HPDE6-E6E7 (cell line): ENCODE results near the gene MAPRE3.

Experiments used
- DNase-seq: peaks from one replicate; pipeline ENCODE4 v3.0.0; 2011; ENCODE audit warnings: missing footprints; ENCODE audit errors: extremely low spot score

The MAPRE3 gene

GRCh38 chr2:27040282-27040681, 69.8 kb downstream of the MAPRE3 start:
- DNase-seq = no peak

DNA sequence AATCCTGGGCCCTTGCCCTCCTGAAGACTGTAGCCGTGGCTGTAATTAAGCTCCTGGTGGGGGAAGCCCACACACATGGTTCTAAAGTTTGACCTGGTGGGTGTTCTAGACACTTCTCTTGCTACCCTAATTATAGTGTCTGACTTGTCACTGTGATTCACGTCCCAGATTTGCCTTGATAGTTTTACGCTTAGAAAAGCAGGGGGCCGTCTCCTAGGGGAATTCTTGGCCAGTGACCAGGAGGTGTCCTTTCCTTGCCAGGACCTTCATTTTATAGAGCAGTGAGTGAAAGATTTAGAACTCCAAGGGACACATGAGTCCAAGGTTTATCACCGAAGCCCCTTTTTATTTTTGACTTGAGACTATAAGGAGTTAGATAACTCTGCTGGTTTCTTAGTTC, 71.3 kb downstream of the MAPRE3 start:
- no peak for DNase-seq

DNA sequence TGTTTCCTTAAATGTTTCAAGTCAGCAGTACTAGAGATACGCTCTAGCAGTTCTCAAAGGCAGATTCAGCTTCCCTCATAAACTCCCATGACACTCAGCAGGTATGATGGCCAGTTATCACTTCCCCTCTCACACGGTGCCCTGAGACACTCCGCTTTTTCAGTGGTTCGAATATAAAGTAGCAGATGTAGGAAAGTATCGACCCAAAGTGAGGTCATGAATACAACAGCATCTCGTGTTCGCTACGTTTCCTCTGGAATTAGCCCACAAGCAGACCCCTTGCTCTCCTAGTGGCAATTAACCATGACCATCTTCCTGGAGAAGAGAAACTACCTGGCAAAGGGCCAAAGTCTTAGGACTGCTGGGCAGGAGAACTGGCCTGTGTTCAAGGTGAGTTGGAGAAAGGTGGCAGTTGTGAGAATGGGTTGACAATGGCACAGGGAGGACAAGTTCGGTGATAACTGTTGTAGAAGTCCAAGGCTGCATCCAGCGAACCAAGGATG, 71.8 kb downstream of the MAPRE3 start:
- DNase-seq = no peak

DNA sequence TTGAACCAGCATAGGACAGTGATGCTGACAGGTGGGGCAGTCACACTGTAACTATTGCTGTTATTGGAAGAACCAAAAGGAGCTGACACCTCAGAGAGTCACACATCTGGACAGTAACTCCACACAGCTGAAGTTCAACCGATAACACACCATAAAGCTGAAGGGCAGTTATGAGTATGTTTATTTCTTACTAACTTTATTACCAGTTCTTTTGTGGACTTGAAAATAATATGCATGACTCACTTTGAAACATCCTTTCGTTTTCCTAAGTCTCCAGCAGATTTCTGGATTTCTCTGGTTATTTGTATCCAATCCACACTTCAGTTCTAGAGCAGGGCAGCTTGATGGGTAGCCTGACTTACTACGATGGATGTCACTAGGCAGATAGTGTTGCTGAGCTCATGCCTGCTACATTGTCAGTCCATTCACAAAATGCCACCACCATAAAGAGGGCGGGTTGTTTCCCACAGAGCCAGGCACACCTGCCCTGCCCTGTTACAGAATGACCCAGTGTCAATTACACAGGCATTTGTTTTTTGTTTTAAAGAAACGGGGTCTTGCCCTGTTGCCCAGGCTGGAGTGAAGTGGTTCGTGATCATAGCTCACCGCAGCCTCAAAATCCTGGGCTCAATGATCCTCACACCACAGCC, 72.7 kb downstream of the MAPRE3 start:
- no peak for DNase-seq

GRCh38 chr2:27049422-27050280, 79.2 kb downstream of the MAPRE3 start:
- DNase-seq = peak; percentile 34

GRCh38 chr2:27050281-27050995, 80.0 kb downstream of the MAPRE3 start:
- peak; percentile 86 for DNase-seq

DNA sequence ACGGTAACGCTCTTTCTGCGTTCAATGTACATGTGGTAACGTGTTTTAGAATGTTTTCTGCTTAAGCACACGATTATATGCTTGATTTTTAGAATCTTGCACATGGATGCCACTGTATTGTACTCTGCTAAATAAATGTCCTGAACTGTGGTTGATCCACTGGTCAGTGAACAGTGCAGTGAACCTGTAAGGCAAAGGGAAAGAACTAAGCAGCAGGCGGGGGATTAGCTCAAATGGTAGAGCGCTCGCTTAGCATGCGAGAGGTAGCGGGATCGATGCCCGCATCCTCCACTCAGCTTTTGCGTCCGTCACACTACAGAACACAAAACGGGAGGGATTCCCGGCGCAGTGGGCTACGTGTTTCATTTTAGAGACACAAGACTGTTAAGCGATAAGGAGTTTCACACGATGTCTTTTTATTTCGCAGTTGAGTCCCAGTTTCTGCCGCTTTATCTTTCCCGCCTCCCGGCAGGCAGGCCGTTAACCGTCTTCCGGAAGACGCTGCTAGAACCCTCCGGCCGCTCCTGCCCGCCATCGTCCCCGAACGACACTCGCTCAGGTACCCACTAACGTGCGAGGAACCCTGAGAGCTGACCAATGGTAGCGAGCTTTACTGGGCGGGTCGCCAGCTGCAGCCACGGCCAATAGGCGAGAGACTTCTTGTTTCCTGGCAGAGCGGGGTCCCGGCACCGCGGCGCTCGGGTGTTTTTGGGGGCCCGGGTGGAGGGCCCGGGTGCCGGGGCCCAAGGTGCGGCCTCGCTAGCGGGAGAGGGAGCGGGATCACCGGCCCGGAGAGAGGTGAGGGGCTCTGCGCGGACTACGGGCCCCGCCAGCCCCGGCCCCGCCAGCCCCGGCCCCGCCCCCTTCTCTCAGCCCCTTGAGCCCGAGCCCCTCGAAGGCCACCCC, 80.8 kb downstream of the MAPRE3 start, which contains the start of gene AGBL5:
Gene AGBL5, plus strand, starts transcription at position 673 of the 906 bp plus-strand sequence. CDS start 1,291 bp downstream, outside the sequence.
- DNase-seq = peak; percentile 100

DNA sequence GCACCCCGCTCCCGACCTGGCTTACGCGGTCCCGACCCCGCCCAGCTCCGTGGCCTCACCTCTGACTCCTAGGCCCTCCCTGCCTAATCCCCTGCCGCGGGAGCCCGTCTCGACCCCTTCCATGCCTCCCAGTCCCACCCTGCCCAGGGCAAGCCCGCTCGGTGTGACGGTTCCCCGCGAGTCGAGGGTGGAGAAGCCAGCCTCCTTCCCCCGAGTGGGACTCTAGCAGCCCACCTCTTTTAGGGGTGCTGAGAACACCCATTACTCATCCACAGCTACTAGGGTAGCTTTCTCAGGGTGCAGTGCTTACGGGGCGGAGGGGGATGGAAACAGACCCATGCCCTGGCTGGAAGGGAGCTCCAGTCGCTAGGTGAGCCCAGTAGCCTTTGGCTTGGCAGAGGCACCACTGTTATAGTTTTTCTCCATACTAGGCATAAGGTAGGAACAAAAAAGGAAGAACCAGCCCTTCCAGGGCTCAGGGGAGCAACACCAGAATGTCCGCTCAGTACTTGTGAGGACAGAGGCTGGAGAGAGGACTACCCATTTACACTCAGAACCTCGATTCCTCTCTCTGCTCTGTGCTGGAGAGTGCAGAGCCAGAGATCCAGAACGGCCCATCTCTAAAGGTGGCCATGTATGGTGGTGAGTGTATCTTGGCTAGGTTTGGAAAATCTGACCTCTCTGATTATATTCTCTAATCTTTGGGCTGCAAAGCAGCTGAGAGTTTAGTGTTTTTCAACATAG, 81.6 kb downstream of the MAPRE3 start:
- DNase-seq = no peak

- DNase-seq = no peak
Measured at GRCh38 chr2:27053321-27053720, 82.9 kb downstream of the MAPRE3 start.

DNA sequence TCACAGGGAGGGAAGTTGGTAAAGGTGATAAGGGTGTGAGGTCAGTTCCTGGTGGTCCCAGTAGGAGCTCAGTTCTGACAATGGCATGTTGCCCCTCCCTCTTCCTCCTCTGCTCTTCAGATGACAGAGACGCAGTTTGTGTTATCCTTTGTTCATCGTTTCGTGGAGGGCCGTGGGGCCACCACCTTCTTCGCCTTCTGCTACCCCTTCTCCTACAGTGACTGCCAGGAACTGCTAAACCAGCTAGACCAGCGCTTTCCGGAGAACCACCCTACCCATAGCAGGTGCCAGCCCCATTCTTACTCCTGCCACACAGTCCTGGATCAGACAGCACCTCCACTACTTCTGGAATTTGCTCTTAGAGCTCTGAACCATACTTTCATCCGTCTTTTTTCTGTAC, 83.3 kb downstream of the MAPRE3 start:
- no peak for DNase-seq

DNA sequence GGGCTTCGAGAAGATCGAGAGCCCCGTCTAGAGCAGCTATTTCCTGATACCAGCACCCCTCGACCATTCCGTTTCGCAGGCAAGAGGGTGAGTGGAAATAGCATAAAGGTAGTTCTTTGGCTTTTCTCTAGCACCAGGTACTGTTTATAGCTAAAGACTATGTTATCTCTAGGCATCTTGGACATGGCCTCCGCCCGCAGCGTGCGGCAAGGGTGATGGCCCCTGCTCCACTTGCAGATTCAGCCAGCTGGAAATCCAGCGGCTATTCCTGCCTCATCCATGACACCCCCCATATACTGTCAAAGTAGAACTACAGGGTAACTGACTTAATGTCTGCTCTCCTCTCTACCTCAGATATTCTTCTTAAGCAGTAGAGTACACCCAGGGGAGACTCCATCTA, 84.3 kb downstream of the MAPRE3 start:
- no peak for DNase-seq

- no peak for DNase-seq
Measured at GRCh38 chr2:27057184-27057583, 86.7 kb downstream of the MAPRE3 start.

- DNase-seq = no peak
Measured at GRCh38 chr2:27058210-27058609, 87.8 kb downstream of the MAPRE3 start.

GRCh38 chr2:27059141-27059820, 88.8 kb downstream of the MAPRE3 start:
- no peak for DNase-seq

- DNase-seq = no peak
Measured at GRCh38 chr2:27060323-27060722, 89.9 kb downstream of the MAPRE3 start.

DNA sequence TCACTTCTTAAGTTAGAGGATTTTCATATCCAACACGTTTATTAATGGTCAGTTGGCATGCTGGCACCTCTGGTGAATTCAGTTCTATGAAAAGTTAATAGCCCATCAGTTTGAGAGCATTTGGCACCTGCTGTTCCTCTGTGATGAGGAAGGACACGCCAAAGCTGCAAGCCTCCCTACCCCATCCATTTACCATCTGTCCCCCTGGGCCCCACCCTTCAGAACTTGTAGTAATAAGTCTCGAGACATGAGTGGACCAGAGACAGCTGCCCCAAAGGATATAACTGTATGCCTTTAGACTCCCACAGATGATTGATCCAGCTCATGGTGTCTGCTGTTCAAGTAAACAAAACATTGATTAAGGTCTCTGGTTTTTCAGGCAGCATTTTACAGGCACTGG, 94.7 kb downstream of the MAPRE3 start:
- DNase-seq = no peak

DNA sequence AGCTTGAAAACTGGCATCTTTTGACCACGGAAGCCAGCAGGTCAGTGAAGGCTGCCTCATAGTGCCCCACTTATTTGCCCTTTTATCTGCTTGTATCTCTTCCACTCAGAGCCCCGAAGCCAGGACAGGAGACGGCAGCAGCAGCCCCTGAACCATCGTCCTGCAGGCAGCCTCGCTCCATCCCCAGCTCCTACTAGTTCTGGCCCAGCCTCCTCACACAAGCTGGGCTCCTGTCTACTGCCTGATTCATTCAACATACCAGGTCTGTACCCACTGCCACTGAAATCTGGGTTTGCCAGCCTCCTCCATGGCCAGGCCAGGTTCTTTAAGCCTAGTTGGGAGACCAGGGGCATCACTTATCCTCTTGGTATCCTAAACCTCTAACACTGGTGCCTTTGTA, 96.9 kb downstream of the MAPRE3 start:
- DNase-seq = no peak

GRCh38 chr2:27069436-27069835, 99.0 kb downstream of the MAPRE3 start:
- DNase-seq = no peak

DNA sequence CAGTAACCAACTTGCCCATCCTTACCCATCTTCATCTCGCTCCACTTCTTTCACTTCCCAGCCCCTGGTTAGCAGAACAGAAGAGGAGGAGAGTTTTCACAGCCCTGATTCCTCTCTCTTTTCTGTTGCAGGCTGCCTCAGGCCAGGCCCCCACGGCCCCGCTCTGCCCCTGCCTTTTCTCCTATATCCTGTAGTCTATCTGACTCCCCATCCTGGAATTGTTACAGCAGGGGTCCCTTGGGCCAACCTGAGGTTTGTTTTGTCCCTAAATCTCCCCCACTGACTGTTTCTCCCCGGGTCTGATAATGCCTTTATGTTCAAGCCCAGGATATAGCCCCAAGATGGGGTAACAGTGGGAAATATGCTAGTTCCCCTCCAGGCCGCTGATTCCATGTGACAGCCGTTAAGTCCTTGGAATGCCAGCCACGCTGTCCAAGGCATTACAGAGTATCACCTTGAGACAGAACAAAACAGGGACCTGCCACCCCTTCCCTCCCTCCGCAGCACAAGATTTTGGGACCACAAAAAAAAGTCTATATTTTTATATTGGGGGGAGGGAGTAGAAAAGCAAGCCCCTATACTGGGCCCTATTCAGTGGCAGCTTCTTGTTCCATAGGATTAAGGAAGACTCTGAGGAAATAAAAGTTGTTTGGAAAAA, 99.7 kb downstream of the MAPRE3 start:
- no peak for DNase-seq
